Mesendoderm (in vitro differentiated cells): ENCODE measurements around the gene PRKAR2B.
A peak's percentile ranks its signal among the peaks of the same experiment; 100 is the strongest.
"Not testable (repeated sequence)": the region's sequence is repeated elsewhere in the genome, so short reads cannot be mapped to it uniquely, and the experiment has no call there.

ENCODE experiments used
- DNase-seq: peaks from one replicate; pipeline ENCODE4 v3.0.0; 2013
- H2AK5ac ChIP-seq: 2 replicates; pipeline ENCODE4 v1.6.1; 2013; ENCODE audit warnings: low read length, inconsistent platforms
- H2BK120ac ChIP-seq: 2 replicates; pipeline ENCODE4 v1.6.1; 2013; ENCODE audit warnings: low read depth, mild to moderate bottlenecking, low read length, moderate library complexity, mixed read lengths
- H2BK15ac ChIP-seq: replicated peaks from 2 replicates; pipeline ENCODE4 v1.6.1; 2013; ENCODE audit warnings: low read depth, mild to moderate bottlenecking, moderate library complexity
- H2BK5ac ChIP-seq: 2 replicates; pipeline ENCODE4 v1.6.1; 2013; ENCODE audit warnings: low read length, inconsistent platforms
- H3K18ac ChIP-seq: 2 replicates; pipeline ENCODE4 v1.6.1; 2013; ENCODE audit warnings: mild to moderate bottlenecking, low read length, mixed read lengths
- H3K23ac ChIP-seq: one replicate; pipeline ENCODE4 v1.6.1; 2013; ENCODE audit warnings: low read length
- H3K27ac ChIP-seq: 2 replicates; pipeline ENCODE4 v1.5.1; 2013; ENCODE audit warnings: low read depth, mild to moderate bottlenecking, inconsistent platforms, low read length, moderate library complexity
- H3K27me3 ChIP-seq: 2 replicates; pipeline ENCODE4 v1.6.1; 2013; ENCODE audit warnings: low read length, control low read depth, mild to moderate bottlenecking, inconsistent platforms; ENCODE audit not compliant: insufficient read depth, poor library complexity
- H3K36me3 ChIP-seq: 2 replicates; pipeline ENCODE4 v1.6.1; 2013; ENCODE audit warnings: low read length, inconsistent platforms; ENCODE audit not compliant: control insufficient read depth, insufficient read depth
- H3K4ac ChIP-seq: one replicate; pipeline ENCODE4 v1.6.1; 2013; ENCODE audit warnings: low read depth, mild to moderate bottlenecking, low read length, moderate library complexity
- H3K4me1 ChIP-seq: 2 replicates; pipeline ENCODE4 v1.6.1; 2013; ENCODE audit warnings: low read depth, low read length, inconsistent platforms; ENCODE audit not compliant: control insufficient read depth
- H3K4me2 ChIP-seq: 2 replicates; pipeline ENCODE4 v1.6.1; 2013; ENCODE audit warnings: low read length
- H3K4me3 ChIP-seq: 2 replicates; pipeline ENCODE4 v1.5.1; 2013; ENCODE audit warnings: mild to moderate bottlenecking, low read length
- H3K56ac ChIP-seq: one replicate; pipeline ENCODE4 v1.6.1; 2013; ENCODE audit warnings: low read length
- H3K79me1 ChIP-seq: 2 replicates; pipeline ENCODE4 v1.6.1; 2013; ENCODE audit warnings: low read length, inconsistent platforms
- H3K79me2 ChIP-seq: 2 replicates; pipeline ENCODE4 v1.6.1; 2013; ENCODE audit warnings: mild to moderate bottlenecking, low read length; ENCODE audit not compliant: control insufficient read depth, insufficient read depth
- H3K9ac ChIP-seq: 2 replicates; pipeline ENCODE4 v1.6.1; 2013; ENCODE audit warnings: low read length, inconsistent platforms
- H4K5ac ChIP-seq: one replicate; pipeline ENCODE4 v1.6.1; 2013; ENCODE audit warnings: low read length
- H4K8ac ChIP-seq: one replicate; pipeline ENCODE4 v1.6.1; 2013; ENCODE audit warnings: low read depth, mild to moderate bottlenecking, control low read depth, low read length, moderate library complexity
- WGBS: extraction: QIAGEN DNeasy Blood & Tissue Kit; methylation state at CpG from one replicate; pipeline ENCODE4 v1.1.7; 2013; ENCODE audit warnings: low lambda C conversion rate, missing lambda C conversion rate; ENCODE audit not compliant: insufficient coverage; ENCODE audit errors: extremely low coverage; 5-methylcytosine and 5-hydroxymethylcytosine counted together

PRKAR2B gene

GRCh38 chr7:107041764-107042163 lies 2.7 kb upstream of the PRKAR2B start:
- not testable (repeated sequence) for H3K9ac ChIP-seq, H3K23ac ChIP-seq, H2BK5ac ChIP-seq, H3K4me3 ChIP-seq, H3K79me2 ChIP-seq, H3K27ac ChIP-seq, H3K79me1 ChIP-seq, H3K4ac ChIP-seq, H3K36me3 ChIP-seq, H4K8ac ChIP-seq, H3K4me1 ChIP-seq, H3K27me3 ChIP-seq, H2BK15ac ChIP-seq, H3K18ac ChIP-seq, H2AK5ac ChIP-seq, DNase-seq, H3K56ac ChIP-seq, H4K5ac ChIP-seq, H3K4me2 ChIP-seq, H2BK120ac ChIP-seq
- WGBS = no CpG with 5 or more reads among the region's 4 CpGs

- not testable (repeated sequence) for H3K27ac ChIP-seq, H3K4ac ChIP-seq, H3K18ac ChIP-seq, DNase-seq, H3K9ac ChIP-seq, H2BK15ac ChIP-seq, H3K4me1 ChIP-seq, H3K27me3 ChIP-seq, H3K79me2 ChIP-seq, H3K79me1 ChIP-seq, H3K56ac ChIP-seq, H2BK5ac ChIP-seq, H3K4me3 ChIP-seq, H3K23ac ChIP-seq, H2AK5ac ChIP-seq, H4K5ac ChIP-seq, H3K4me2 ChIP-seq, H3K36me3 ChIP-seq, H4K8ac ChIP-seq, H2BK120ac ChIP-seq
- WGBS = no CpG with 5 or more reads among the region's 43 CpGs
Measured at GRCh38 chr7:107042326-107042910, 2.1 kb upstream of the PRKAR2B start.

DNA sequence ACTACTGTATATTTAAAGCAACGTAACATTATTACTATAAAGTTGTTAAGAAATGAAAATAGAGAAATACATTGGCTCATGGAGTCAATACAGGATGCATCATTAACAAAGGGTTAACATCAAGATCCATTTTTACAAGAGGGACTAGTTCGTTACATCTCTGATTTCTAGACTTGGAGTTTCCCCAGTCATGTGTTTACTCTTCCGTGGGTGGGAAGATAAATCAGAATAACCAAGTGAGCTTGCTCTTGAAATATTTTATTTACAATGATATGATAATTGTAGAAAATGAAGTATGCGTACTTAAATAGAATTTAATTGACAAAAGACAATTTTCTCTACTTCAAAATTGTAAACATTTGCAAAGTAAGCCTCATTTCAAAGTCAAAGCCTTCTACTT lies 1.0 kb upstream of the PRKAR2B start:
- no peak overlapping the region for H3K18ac ChIP-seq
- no peak overlapping the region for H4K5ac ChIP-seq
- no peak overlapping the region for H3K4me3 ChIP-seq
- no peaks in the 10 kb centered on the region for H3K27me3 ChIP-seq
- no peak overlapping the region for H3K56ac ChIP-seq
- no peak overlapping the region for H3K27ac ChIP-seq
- H3K4me2 ChIP-seq = no peak overlapping the region
- no CpG with 5 or more reads among the region's 4 CpGs for WGBS
- H2BK5ac ChIP-seq = no peak overlapping the region
- H3K4me1 ChIP-seq = peaks cover 2% of the 10 kb centered on the region
- H3K79me2 ChIP-seq = no peaks in the 10 kb centered on the region
- H3K36me3 ChIP-seq = no peaks in the 10 kb centered on the region
- H3K4ac ChIP-seq = no peak overlapping the region
- no peak overlapping the region for H2AK5ac ChIP-seq
- no peak overlapping the region for H3K9ac ChIP-seq
- no peak overlapping the region for H2BK120ac ChIP-seq
- no peak overlapping the region for H4K8ac ChIP-seq
- H2BK15ac ChIP-seq = no peak overlapping the region
- DNase-seq = no peak
- H3K79me1 ChIP-seq = no peaks in the 10 kb centered on the region
- H3K23ac ChIP-seq = no peak overlapping the region

- peak overlapping the region; percentile 80 for H3K4me2 ChIP-seq
- no peak for DNase-seq
- H3K27ac ChIP-seq = no peak overlapping the region
- H2BK120ac ChIP-seq = no peak overlapping the region
- no peak overlapping the region for H3K4ac ChIP-seq
- H3K79me1 ChIP-seq = no peaks in the 10 kb centered on the region
- no peak overlapping the region for H4K8ac ChIP-seq
- no peaks in the 10 kb centered on the region for H3K36me3 ChIP-seq
- WGBS = no CpG with 5 or more reads among the region's 6 CpGs
- H2BK5ac ChIP-seq = no peak overlapping the region
- peak overlapping the region; percentile 33 for H3K4me3 ChIP-seq
- H4K5ac ChIP-seq = no peak overlapping the region
- no peak overlapping the region for H2BK15ac ChIP-seq
- H2AK5ac ChIP-seq = no peak overlapping the region
- H3K23ac ChIP-seq = no peak overlapping the region
- H3K4me1 ChIP-seq = peaks cover 2% of the 10 kb centered on the region
- H3K79me2 ChIP-seq = no peaks in the 10 kb centered on the region
- no peak overlapping the region for H3K18ac ChIP-seq
- peak overlapping the region; percentile 50 for H3K9ac ChIP-seq
- H3K56ac ChIP-seq = peak overlapping the region; percentile 67
- H3K27me3 ChIP-seq = no peaks in the 10 kb centered on the region
Measured at GRCh38 chr7:107043921-107044346, 571 bp upstream of the PRKAR2B start.

GRCh38 chr7:107045195-107045960 lies 873 bp downstream of the PRKAR2B start:
- Histone ChIP-seq H2BK5ac (no peak overlapping the region), H3K18ac (peak overlapping the region; percentile 44), H3K4ac (no peak overlapping the region), H3K79me2 (no peaks in the 10 kb centered on the region), H3K27me3 (no peaks in the 10 kb centered on the region), H3K79me1 (no peaks in the 10 kb centered on the region), H4K5ac (no peak overlapping the region), H3K9ac (peak overlapping the region; percentile 82), H3K4me1 (no peaks in the 10 kb centered on the region), H3K27ac (peak overlapping the region; percentile 43), H3K36me3 (no peaks in the 10 kb centered on the region), H2BK15ac (no peak overlapping the region), H2AK5ac (no peak overlapping the region), H3K56ac (peak overlapping the region; percentile 63), H3K4me2 (peak overlapping the region; percentile 81), H3K4me3 (peak overlapping the region; percentile 38), H4K8ac (no peak overlapping the region), H2BK120ac (no peak overlapping the region), H3K23ac (no peak overlapping the region)
- peak; percentile 43 for DNase-seq
- WGBS = no CpG with 5 or more reads among the region's 29 CpGs
